GM18951 (cell line): ENCODE data around the gene SUPT4H1.

ENCODE experiments used
- POLR2A ChIP-seq: IDR thresholded peaks from 4 replicates; pipeline ENCODE4 v1.6.1; 2011; ENCODE audit warnings: mild to moderate bottlenecking; ENCODE audit not compliant: insufficient read length, insufficient read depth; ENCODE audit errors: extremely low read depth
- in situ Hi-C: fragments of 300-500 bp; cut with MboI; formaldehyde crosslinking; loops from one replicate; pipeline ENCODE4 v1.12.0; 2022; ENCODE audit warnings: low sequenced_read_pairs, mixed read lengths, inconsistent platforms; ENCODE audit not compliant: unreplicated experiment

Gene SUPT4H1

DNA sequence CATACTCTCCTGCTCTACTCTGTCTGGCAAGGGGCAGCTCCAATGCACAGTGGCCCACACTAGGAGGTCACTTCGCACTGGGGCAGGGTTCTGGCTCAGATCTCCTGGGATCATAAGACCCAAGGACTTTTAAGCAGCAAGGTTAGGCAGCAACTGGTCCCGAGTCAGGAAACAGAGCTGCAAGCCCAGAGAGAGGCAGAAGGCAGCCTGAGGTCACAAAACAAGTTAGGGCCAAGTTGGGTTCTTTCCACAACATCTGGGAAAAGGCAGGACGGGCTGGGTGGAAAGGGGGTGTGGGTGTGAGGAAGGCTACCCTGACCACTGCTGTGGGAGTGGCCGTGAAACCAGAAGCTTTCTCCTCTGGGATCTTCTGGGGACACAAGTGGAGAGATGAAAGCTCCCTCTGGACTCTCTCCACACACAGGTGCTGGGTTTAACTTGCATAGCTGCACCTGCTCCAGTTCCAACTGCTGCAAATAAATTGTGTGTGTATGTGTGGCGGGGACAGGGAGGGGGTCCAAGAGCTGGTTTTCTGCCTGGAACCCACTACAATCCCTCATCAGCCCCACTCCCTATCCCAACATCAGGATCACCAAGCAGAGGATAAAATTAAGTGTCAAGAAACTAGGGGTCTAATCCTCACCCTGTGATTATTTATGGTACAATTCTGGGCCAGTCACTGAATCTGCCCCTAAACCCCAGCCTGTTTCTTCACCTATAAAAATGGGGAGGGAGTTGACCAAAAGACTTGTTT lies 15.4 kb downstream of the SUPT4H1 start:
- no peak for TF ChIP-seq POLR2A
- in situ Hi-C loops = no loop called here

DNA sequence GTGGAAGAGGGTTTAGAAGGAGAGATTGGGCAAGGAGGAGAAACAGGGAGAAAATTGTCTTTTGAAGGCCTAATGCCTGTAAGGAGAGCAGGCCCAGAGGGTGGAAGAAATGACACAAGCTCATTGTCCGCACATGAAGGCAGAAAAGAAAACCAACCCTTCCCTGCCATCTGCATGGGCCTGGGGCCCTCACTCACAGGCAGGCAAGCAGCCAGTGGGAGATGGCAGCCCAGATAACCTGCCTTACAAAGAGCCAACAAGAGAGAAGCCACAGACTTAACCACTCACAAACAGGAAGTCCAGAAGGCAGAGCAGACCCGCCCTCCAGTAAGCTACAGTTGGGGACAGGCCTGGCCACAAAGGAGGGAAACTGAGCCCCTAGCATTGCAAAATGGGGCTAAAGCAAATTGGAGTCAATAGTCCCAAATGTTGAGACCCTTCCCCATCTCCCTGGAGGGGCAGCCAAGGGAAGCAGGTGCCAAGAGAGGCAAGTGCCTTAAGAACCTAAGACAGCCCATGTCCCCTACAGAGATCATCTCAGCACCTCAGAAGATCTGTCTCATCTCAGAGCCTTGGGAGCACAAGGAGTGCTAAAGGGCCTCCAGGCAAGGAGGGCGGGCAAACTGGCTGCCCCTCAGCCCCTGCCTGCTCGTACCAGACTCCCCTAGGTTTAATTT lies 16.1 kb downstream of the SUPT4H1 start:
- TF ChIP-seq POLR2A = no peak
- in situ Hi-C loops = no loop called here

GRCh38 chr17:58335061-58335731 lies 16.8 kb downstream of the SUPT4H1 start:
- TF ChIP-seq POLR2A = no peak
- in situ Hi-C loops = no loop called here

GRCh38 chr17:58334661-58335060 lies 17.3 kb downstream of the SUPT4H1 start:
- TF ChIP-seq POLR2A = no peak
- in situ Hi-C loops = no loop called here

DNA sequence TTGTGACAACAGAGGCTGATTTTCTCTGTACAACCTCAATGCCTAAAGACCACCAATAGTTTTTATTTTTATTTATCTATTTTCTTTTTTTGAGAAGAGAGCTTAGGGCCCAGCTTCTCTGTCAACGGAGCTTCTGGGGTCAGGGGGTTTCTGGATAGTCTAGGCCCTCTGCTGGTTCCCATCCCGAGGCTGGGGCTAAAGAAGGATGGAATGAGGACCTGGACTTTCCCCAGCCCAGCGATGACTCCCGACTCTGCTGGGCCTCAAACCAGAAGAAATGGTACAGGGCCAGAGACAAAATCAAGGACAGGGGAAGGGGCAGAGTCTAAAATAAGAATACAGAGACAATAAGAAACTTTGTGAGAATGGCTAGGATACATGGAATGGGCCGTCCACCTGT lies 17.7 kb downstream of the SUPT4H1 start:
- in situ Hi-C loops = no loop called here
- TF ChIP-seq POLR2A = no peak

- no peak for TF ChIP-seq POLR2A
- in situ Hi-C loops = no loop called here
Observed at GRCh38 chr17:58333736-58334207, 18.2 kb downstream of the SUPT4H1 start.

DNA sequence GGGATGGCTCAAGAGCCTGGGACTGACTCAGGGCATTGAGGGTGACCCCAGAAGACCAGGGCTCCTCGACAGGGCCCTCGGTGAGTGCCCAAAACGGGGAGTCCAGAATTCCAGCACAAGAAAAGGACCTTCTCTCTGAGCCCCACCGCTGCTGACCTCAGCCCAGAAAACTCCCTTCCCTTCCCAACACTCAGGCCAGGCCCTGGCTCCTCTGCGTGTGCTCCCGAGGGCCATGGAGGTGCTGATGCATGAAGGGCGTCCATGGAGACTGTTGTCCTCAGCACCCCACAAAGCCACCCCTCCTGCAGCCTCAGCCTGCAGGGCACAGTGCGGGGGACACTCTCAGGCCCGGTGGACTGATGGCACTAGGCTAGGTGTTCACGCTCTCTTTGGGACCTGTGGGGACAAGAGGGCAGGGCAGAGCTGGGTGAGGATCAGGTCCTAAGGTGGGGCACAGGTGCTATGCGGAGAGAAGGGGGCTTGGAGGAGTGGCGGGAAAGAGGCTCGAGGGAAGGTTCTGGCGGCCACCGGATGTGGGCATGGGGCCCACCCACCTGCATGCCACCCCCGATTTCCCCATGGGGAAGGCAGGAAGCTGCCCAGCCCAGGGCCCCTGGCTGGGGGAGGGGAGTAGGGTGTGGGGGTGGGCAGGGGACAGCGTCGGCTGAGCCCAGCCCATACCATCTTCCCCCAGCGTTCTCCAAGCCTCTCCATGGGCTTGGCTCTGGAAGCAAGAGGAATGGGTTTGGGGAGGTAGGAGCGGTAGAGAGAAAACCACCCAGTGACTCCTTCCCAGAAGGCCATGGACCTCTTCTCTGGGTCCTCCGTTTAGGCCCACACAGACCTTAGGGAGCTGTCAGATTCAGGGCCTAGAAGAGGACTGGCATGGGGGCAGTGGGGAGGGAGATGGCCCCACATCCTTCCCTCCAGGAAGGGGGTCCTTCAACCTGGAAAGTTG lies 18.9 kb downstream of the SUPT4H1 start:
- TF ChIP-seq POLR2A = no peak
- in situ Hi-C loops = no loop called here

GRCh38 chr17:58331815-58332777 lies 19.9 kb downstream of the SUPT4H1 start:
- in situ Hi-C loops = no loop called here

DNA sequence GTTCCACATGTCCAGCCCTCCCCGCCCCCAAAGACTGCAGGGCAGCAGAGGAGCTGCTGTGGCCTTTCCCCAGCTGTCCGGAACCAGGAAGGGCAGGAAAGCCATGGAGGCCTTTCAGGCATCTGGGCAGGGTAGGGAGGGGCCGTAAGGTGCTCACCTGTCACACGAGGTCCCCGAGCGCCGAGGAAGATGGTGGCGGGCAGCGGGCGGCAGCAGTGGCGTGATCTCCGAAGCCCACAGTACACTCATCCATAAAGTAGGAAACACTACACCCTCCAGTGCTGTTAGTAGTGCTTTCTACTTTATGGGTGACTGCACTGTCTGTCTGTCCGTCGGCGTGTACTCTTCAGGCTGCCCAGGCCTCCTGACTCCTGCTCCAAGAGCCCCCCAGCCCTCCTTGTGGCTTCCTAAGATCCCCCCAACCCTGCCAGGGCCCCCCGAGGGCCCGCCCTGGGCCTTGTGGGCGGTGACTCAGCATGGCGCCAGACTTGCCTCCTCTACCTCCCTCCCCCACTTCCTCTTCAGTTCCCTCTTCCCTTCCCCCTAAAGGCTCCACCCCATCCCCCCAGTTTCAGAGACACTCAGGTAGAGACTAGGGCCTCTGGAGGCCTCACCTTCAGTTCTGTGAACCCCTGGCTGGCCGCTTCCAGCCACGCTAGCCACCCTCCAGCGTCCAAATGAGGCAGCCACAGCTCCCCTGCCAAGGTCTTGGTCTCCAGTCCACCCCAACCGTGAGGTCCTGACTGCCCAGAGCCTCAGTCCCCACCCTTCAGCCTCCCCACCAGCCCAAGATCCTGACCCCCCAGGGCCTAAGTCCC lies 20.8 kb downstream of the SUPT4H1 start:
- TF ChIP-seq POLR2A = no peak
- in situ Hi-C loops = no loop called here

More at GRCh38 chr17:58331815-58332777, 19.9 kb downstream of the SUPT4H1 start:
- no peak for TF ChIP-seq POLR2A

GRCh38 chr17:58330538-58330996 lies 21.4 kb downstream of the SUPT4H1 start:
- in situ Hi-C loops = no loop called here
- TF ChIP-seq POLR2A = no peak
